BE2C (cell line): ENCODE measurements around the gene SLC39A11.
A peak's percentile ranks its signal among the peaks of the same experiment; 100 is the strongest.

ENCODE experiments used
- DNase-seq: peaks from one replicate; pipeline ENCODE4 v3.0.0-alpha.2; 2020
- H3K27me3 ChIP-seq: fragments of 250-450 bp; sonication (Bioruptor Pico); 2 replicates; pipeline ENCODE4 v1.5.1; 2020; ENCODE audit warnings: mild to moderate bottlenecking
- H3K36me3 ChIP-seq: fragments of 250-450 bp; sonication (Bioruptor Pico); 2 replicates; pipeline ENCODE4 v1.5.1; 2020; ENCODE audit warnings: mild to moderate bottlenecking
- H3K4me1 ChIP-seq: fragments of 250-450 bp; sonication (Bioruptor Pico); 2 replicates; pipeline ENCODE4 v1.5.1; 2020
- H3K4me3 ChIP-seq: 2 replicates; pipeline ENCODE4 v1.5.1; 2011; ENCODE audit warnings: low read depth, low read length
- H3K9me3 ChIP-seq: fragments of 250-450 bp; sonication (Bioruptor Pico); 2 replicates; pipeline ENCODE4 v1.5.1; 2020
- TF ChIP-seq, protein P1 (sequence below): IDR thresholded peaks from 2 replicates; pipeline ENCODE4 v1.5.1; 2012; ENCODE audit warnings: mild to moderate bottlenecking, low read depth, low read length

SLC39A11 gene

DNA sequence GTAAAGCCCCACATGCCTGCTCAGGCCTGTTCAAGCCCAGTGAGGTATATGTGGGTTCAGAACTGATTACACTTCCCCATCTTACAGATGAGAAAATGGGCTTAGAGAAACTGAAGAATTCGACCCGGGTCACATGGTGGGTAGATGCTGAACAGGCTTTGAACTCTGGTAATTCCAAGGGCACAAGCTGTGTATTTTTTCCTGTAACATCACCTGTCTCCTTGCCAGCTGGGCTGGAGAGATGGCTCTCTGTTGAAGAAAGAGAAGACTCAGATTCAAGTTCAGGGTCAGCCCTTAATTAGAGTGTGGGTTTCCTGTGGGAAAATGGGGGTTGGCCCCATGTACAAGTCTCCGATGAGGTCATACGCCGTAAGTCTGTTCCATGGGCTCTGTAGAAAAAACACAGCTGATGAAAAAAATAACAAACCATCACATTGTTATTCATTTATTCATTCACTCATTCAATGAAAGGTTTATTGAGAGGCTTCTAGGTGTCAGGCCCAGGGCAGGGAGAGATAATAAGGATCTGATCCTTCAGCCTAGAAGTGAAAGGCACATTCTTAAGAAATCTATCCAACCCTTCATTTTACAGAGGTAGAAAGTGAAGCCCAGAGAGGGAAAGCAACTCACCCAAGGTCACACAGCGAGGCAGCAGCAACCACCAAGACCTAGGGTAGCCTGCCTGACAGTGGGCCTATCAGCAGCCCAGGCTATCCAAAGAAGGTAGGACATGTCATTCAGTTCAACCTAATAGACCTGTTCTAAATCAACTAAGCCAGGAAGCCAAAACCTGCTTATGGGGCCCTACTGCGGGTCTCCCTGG, 488.9 kb downstream of the SLC39A11 start:
- H3K36me3 ChIP-seq: no peaks in the 10 kb centered on the region
- DNase-seq: no peak
- TF ChIP-seq, protein P1, sequence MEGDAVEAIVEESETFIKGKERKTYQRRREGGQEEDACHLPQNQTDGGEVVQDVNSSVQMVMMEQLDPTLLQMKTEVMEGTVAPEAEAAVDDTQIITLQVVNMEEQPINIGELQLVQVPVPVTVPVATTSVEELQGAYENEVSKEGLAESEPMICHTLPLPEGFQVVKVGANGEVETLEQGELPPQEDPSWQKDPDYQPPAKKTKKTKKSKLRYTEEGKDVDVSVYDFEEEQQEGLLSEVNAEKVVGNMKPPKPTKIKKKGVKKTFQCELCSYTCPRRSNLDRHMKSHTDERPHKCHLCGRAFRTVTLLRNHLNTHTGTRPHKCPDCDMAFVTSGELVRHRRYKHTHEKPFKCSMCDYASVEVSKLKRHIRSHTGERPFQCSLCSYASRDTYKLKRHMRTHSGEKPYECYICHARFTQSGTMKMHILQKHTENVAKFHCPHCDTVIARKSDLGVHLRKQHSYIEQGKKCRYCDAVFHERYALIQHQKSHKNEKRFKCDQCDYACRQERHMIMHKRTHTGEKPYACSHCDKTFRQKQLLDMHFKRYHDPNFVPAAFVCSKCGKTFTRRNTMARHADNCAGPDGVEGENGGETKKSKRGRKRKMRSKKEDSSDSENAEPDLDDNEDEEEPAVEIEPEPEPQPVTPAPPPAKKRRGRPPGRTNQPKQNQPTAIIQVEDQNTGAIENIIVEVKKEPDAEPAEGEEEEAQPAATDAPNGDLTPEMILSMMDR: no peak
- no peaks in the 10 kb centered on the region for H3K4me1 ChIP-seq
- H3K9me3 ChIP-seq: no peaks in the 10 kb centered on the region
- no peaks in the 10 kb centered on the region for H3K27me3 ChIP-seq
- no peak overlapping the region for H3K4me3 ChIP-seq

DNA sequence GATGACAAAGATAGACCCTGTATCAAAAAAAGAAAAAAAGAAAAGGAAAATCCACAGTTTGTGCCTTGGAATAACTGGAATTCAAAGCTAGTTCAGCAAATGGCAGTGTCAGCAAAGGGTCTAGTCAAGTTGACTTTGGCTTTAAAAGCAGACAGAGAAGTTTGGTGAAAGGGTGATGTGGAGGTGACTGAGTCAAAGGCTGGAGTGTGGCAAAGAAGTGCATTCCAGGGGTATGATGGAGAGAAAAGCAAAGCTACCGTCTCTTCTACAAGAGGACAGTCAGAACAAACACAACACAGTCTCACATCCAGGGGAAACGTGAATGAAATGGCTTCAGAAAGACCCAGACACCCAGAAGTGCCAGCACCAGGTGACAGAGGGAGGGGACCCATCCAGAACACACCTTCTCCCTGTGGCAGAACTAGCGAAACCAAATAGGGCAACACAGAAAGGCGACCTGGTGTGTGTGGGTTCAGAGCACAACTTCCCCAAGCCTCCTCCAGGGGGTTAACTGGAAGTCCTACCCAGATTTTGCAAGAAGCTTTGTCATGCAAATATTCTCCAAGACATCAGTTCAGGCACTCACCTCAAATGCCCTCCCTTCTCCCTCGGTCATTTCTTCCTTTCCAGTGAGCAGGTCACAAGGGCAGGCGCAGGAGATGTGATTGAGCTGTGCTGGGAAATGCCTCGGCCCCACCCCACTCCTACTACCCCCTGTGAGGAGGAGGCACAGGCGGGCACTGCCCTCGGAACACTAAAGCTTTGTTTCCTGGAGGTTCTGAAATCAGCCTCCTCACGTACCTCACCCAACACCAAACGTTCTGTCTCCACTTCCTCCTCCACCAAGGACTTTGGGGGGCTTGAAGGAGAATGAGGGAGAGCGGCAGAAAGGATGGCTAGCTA, 489.7 kb downstream of the SLC39A11 start:
- Histone ChIP-seq H3K27me3 (no peaks in the 10 kb centered on the region), H3K36me3 (no peaks in the 10 kb centered on the region), H3K4me3 (no peak overlapping the region), H3K4me1 (no peaks in the 10 kb centered on the region), H3K9me3 (no peaks in the 10 kb centered on the region)
- TF ChIP-seq, protein P1: peak; percentile 11; the same call in 1 of the 2 replicates
- no peak for DNase-seq

DNA sequence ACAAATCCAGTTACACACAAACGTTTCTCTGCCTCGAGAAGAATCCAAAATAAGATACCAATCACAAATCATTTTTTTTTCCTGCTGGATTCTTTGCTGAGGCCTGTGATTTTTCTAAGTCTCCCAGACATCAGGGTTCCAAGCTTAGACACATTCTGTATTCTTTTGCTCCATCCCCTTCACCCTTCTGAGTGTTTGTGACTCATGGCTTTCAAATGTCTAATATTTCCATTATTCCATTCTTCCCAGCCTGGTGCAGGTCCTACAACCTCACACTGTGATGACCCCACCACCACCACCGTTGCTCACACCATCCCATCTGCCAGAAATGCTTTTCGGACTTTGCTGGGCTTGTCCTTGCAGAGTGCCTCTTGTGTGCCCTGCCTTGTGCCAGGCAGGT, 491.6 kb downstream of the SLC39A11 start:
- TF ChIP-seq, protein P1: no peak
- no peak for DNase-seq
- H3K9me3 ChIP-seq: no peaks in the 10 kb centered on the region
- no peak overlapping the region for H3K4me3 ChIP-seq
- no peaks in the 10 kb centered on the region for H3K4me1 ChIP-seq
- no peaks in the 10 kb centered on the region for H3K27me3 ChIP-seq
- H3K36me3 ChIP-seq: no peaks in the 10 kb centered on the region

DNA sequence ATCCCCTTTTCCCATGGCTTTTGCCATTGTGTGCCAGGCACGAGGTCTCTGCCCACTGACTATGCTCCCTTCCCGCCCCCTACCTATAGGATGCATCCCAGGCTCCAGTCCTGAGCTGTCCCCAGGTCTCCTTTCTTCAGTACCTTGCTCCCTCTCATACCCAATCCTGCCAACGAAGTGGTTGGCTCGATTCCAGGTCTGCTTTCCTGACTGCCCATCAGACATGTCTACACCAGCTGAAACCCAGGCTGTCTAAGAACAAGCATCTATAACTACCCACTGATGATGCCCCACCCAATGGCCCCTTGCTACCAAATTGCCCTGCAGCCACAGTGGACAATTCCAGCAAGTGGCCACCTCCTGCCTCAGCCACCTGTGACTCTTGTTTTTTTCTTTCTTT, 492.6 kb downstream of the SLC39A11 start:
- Histone ChIP-seq H3K36me3 (no peaks in the 10 kb centered on the region), H3K4me1 (no peaks in the 10 kb centered on the region), H3K4me3 (no peak overlapping the region), H3K27me3 (no peaks in the 10 kb centered on the region), H3K9me3 (no peaks in the 10 kb centered on the region)
- no peak for DNase-seq
- TF ChIP-seq, protein P1: no peak

DNA sequence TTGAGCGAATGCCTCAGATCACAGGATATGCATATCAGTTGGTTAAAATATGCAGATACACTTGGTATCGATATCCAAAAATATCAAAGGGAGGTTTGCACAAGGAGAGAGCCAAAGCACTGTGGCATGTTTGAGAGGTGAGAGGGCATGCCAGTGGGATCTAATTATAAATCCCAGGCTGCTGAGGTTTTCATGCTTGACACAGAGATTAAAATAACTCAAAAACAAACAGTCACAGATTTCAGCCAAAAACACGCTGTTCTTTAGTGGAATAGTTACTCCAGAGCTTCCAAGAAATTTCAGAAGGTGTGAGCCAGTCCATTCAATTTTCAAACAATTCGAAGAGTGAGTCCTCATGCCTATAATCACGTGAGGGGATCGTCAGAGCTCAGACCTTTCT, 493.8 kb downstream of the SLC39A11 start:
- TF ChIP-seq, protein P1: no peak
- Histone ChIP-seq H3K27me3 (no peaks in the 10 kb centered on the region), H3K4me1 (no peaks in the 10 kb centered on the region), H3K4me3 (no peak overlapping the region), H3K9me3 (no peaks in the 10 kb centered on the region), H3K36me3 (no peaks in the 10 kb centered on the region)
- no peak for DNase-seq
